ENCODE measurements around the gene C2orf92.
"Not testable (repeated sequence)": the region's sequence is repeated elsewhere in the genome, so short reads cannot be mapped to it uniquely, and the experiment has no call there.

The C2orf92 gene

DNA sequence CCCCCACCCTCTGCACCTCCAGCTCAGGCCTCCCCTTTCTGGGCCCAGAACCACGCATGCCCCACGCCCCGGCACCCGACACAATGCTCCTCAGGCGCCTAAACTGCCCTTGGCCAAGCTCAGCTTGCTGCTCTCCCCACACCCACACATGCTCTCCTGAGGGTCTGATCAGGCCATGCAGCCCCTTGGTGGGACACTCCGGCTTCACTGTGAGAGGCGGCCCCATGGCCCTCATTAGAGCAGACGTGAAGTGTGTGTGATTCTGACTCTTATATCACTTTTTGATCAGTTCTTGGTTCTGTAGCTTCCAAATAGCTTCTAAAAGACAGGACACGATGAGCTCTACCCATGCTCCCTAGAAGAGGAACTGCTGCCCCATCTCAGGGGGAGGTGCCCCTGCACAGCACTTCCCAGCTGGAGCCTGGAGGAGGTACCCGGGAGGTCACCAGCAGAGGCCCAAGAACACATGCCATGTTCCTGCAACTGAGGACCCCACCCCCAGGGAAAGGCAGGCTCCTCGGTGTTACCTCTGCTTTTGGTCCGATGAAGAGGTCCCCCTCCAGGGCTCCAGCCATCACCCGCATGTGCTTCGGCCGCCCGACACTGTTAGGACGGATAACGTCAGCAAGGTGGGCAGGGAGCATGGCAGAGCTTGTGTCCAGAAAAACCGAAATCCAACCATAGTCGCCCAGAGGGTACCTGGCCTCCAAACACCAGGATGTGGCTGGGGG is 9.3 kb upstream of the C2orf92 start:
- no peak for DNase-seq

- DNase-seq: no peak
These were observed 8.6 kb upstream of the C2orf92 start for GRCh38 chr2:97660775-97661389.

DNA sequence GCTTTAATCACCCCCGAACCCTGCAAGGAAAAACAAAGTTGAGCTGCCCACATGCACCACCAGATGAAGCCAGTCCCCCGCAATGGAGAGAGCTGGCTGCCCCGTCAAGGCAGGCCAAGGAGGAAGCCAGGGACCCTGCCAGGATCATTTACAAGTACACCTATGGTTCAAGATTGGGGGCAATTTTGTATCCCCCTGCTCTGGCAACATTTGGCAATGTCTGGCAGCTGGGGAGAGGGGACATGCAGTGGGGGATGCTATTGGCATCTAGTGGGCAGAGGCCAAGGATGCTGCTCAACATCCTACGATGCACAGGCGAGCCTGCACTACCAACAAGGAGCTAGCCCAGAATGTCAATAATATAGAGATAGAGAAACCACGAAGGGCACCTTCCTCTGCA is 7.6 kb upstream of the C2orf92 start:
- no peak for DNase-seq

GRCh38 chr2:97662386-97662894 is 7.1 kb upstream of the C2orf92 start:
- DNase-seq: no peak

GRCh38 chr2:97662895-97663625 is 6.5 kb upstream of the C2orf92 start:
- DNase-seq: peak; percentile 50

DNA sequence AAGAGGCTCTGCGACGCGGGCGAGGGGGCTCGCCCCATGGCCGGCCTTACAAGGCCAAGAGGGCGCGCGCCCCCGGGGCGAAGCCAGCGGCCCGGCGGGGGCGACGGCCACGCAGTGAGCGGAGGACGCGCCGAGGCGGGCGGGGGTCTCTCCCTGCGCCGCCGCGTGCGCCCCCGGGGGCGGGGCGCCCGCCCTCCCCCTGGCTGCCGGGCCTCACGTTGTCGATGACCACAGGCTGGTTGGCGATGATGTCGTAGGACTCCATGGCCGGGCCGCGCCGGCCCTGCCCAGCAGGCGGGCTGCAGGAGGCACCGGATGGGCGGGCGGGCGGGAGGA is 5.9 kb upstream of the C2orf92 start:
- no peak for DNase-seq

DNA sequence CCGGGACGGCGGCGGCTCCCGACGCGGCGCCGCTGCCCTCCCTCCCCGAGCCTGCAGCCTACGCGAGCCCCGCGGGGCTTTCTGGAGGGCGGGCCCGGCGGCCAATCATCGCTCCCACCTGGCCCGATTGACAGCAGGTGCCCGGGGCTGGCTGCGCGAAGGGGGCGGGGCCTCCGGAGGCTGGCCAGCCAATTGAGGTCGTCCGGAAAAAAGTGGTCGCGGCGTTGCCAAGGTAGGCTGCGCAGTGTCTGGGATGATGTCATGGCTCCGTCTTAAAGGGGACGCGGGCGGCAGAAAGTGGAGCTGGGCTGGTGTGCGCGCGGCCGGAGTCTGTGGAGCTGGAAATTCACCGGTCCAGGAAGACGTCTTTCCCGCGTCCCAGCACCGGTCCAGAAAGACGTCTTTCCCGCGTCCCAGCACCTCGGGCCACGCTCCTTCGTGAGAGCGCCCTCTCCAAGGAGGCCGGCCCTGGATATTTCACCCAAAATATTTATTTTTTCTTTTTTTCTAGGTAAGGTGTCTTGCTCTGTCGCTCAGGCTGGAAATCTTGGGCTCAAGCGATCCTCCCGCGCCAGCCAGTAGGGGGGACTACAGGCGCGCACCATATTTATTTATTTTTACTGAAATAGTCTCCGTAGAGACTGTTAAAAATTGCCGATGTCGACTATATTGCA is 5.4 kb upstream of the C2orf92 start, which contains the start of gene ACTR1B:
Gene ACTR1B, minus strand, starts transcription at position 83 of the 674 bp plus-strand sequence. CDS start 154 bp downstream, outside the sequence.
- peak; percentile 97 for DNase-seq

- peak; percentile 15 for DNase-seq
These were observed 4.9 kb upstream of the C2orf92 start for GRCh38 chr2:97664636-97664970.

DNA sequence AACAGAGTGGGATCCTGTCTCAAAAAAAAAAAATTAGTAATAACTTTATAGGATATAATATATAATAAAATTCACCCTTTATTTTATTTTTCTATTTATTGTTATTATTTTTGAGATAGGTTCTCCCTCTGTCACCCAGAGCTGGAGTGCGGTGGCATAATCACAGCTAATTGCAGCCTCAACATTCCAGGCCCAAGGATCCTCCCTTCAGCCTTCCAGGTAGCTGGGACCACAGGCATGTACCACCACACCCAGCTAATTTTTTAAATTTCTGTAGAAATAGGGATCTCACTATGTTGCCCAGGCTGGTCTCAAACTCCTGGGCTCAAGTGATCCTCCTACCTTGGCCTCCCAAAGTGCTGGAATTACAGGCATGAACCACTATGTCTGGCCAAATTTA is 958 bp downstream of the C2orf92 start:
- DNase-seq: no peak

DNA sequence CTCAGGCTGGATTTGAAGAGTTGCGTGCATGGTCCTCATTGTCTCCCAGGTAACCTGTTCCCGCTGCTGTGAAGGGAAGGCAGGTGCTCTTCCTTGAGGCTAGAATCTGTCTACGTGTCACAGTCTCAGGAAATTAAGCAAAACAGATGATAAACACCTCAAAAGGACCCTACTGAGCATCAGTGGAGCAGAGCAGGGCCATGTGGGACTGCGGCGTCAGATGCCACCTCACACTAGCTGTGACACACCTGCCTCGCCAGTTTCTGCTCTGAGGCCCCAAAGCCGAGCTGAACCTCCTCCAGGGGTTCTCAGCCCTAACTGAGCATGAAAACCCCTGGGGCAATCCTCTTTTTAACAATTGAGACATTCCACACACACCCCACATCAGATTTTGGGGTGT is 2.0 kb downstream of the C2orf92 start:
- no peak for DNase-seq

- DNase-seq: not testable (repeated sequence)
These were observed 3.2 kb downstream of the C2orf92 start for GRCh38 chr2:97672606-97673140.

DNA sequence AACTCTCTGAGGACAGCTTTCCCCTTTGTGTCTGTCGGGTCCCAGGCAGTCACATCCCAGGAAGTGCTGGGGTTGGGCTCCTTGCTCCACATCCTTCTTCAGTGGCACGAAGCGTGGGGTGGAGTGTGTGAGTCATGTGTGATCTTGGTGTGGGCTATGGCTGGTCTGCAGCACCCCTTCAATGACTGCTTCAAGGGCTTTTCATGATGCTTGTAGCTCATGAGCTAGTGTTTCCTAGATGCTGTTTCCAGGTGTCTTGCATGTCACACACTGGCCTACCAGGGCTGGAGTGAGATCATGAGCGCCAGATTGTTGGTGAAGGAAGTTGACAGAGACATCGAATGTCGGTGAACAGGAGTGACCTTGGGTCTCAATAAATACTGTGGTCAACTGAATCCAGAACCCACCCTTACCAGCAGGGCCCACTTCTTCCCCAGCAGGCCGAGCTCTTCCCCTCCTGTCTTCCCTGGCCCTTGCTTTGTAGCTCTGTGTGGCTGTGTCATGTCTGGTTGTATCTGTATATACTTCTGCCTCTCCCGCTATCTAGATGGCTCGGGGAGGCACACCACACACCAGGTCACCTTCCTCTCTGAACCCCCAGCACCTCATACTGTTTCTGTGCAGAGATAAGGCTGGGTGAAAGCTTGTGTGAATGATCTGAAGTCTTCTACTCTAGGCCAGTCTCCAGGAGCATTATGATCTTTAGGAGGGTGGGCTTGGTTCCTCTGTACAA is 3.8 kb downstream of the C2orf92 start:
- no peak for DNase-seq

DNA sequence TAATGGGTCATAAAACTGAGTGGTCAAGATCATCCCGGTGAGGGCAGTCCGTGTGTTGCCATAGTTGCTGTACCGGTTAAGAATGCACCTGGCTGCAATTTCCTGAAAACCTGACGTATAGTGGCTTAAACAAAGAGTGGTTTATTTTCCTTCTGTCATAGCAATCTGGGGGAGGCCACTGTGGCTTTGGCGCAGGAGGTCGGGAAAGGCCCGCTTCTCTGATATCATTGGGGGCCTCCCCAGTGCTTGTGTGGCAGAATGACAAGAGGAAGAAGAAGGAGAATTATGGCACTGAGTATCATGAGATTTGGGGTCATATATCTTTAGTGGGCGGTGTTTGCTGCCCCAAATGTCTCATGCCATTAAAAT is 4.4 kb downstream of the C2orf92 start:
- no peak for DNase-seq

DNA sequence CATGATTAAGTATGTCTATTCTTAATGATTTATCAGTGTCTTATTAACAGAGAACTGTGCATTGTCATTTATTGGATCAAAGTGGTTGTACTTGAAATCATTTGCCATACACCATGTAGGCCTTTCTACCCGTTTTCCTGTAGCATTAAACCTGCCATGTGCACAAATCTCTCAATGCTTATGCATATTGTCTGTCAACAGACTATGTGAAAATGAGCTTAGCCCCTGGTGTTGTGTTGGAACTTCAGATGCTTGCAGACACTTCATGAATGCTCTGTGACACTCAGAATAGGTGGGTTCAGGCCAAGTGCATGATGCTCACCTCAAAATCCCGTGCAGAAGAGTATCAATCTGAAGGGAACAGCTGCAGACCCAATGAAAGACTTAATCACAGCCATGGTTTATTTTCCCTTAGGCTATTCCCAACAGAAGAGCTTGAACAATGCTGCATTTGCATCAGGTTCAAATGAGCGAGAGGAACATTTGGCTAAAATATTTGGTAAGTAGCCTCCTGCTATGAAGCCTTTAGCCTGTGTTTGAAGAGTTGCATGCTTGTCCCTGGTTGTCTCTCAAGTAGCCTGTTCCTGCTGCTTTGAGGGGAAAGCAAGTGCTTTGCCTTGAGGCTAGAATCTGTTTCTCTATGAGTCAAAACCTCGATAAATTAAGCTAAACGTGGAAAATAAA is 6.1 kb downstream of the C2orf92 start:
- DNase-seq: no peak

DNA sequence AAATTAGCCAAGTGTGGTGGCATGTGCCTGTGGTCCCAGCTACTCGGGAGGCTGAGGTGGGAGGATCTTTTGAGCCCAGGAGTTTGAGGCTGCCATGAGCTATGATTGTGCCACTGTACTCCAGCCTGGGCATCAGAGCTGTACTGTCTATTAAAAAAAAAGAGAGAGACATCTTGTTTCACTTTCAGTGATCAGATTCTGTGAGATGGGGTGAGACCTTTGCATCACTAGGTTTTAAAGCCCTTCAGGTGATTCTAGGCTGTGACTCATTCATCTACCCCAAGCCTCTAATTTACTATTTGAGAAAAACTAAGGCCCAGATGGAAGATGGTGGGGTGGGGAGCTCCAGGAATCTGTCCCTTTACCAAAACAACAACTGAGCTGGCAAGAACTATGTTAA is 7.1 kb downstream of the C2orf92 start:
- no peak for DNase-seq

- no peak for DNase-seq
These were observed 8.0 kb downstream of the C2orf92 start for GRCh38 chr2:97677480-97677879.

DNA sequence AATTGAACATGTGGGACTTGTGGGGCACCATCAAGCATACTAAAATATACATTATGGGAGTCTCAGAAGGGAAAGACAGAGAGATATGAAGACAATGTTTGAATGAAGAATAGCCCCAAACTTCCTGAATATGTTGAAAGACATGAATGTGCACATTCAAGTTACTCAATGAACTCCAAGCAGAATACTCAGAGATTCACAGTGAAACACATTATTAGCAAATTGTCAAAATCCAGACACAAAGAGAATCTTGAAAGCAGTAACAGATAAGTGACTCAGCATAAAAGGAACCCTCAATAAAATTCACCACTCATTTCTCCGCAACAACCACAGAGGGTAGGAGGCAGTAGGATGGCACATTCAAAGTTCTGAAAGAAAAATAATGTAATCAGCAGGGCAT is 8.8 kb downstream of the C2orf92 start:
- DNase-seq: no peak

- DNase-seq: not testable (repeated sequence)
These were observed 17.7 kb downstream of the C2orf92 start for GRCh38 chr2:97687235-97687634.

GRCh38 chr2:97688062-97688827 is 18.7 kb downstream of the C2orf92 start:
- DNase-seq: no peak

DNA sequence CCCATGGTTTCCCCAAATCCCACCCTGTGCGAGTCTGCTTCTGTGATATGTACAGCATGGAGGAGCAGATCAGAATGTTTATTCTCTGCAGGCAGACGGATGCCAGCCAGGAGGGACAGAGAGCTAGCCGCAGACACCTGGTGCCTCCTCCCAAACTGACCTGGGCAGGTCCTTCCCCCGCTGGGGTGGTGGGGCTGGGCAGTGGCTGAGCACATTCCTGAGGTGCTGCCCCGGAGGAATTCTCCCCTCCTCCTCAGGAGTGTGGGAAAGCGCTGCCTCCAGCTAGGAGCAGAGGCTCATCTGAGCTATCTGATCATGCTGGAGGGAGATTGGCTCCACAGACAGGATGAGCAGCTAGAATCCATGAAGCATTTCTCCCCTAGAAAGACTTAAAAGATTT is 21.7 kb downstream of the C2orf92 start:
- no peak for DNase-seq

GRCh38 chr2:97693476-97693875 is 24.0 kb downstream of the C2orf92 start:
- no peak for DNase-seq
